T-cell (primary cell): Measurements from ENCODE around the gene POU4F1. TPM values are rescaled to one million over a fixed set of nuclear protein-coding genes. Genes with fewer than 3 reads are reported as not detected.

ENCODE experiments used
- ATAC-seq, 4 experiments: fragments of 200-7000 bp in 3 of 4; fragments of 150-1000 bp in 1 of 4; cut with Tn5 transposase; replicated peaks in 1 of 4; 1 replicate in 3 of 4; 2 replicates in 1 of 4; pipeline ENCODE4 v1.10.0; 2021; ENCODE audit warnings: moderate library complexity in 3 of 4, mild to moderate bottlenecking in 2 of 4, moderate number of reproducible peaks in 1 of 4
- CTCF ChIA-PET, 2 donors: fragments of 300-600 bp; sonication (Branson Sonifier 250); formaldehyde crosslinking; loops; one replicate each; lab custom pipeline; 2022; ENCODE audit warnings: antibody characterized with exemption in 2 of 2; lab: Charles Lee
- POLR2A ChIA-PET, 2 donors: fragments of 300-600 bp; sonication (Branson Sonifier 250); formaldehyde crosslinking; loops; one replicate each; lab custom pipeline; 2022; ENCODE audit warnings: antibody characterized with exemption in 2 of 2; lab: Charles Lee
- DNase-seq, 35 experiments: peaks; one replicate each; pipeline versions ENCODE4 v3.0.0 to v3.0.0-alpha.2; 2013 to 2023
- H3K27ac ChIP-seq: one replicate; pipeline ENCODE4 v1.5.1; 2013; ENCODE audit warnings: low read length
- H3K27me3 ChIP-seq, 2 experiments: replicated peaks in 1 of 2; 1 replicate in 1 of 2; 2 replicates in 1 of 2; pipeline versions ENCODE4 v1.6.1 to v1.7.0; 2013; ENCODE audit warnings: low read length in 1 of 2, mixed read lengths in 1 of 2; ENCODE audit not compliant: control insufficient read depth in 2 of 2, insufficient read depth in 2 of 2; ENCODE audit errors: extremely low read depth in 1 of 2
- H3K36me3 ChIP-seq, 2 donors: 1 replicate in 1 of 2; 2 replicates in 1 of 2; pipeline versions ENCODE4 v1.6.1 to v1.7.0; 2013; ENCODE audit warnings: low read length in 1 of 2; ENCODE audit not compliant: control insufficient read depth in 2 of 2, insufficient read depth in 1 of 2; ENCODE audit errors: extremely low read depth in 1 of 2
- H3K4me1 ChIP-seq, 2 experiments: 1 replicate in 1 of 2; 2 replicates in 1 of 2; pipeline versions ENCODE4 v1.6.1 to v1.7.0; 2013; ENCODE audit warnings: low read length in 2 of 2, mixed read lengths in 1 of 2; ENCODE audit not compliant: insufficient read depth in 2 of 2, control insufficient read depth in 1 of 2; ENCODE audit errors: extremely low read depth in 1 of 2
- H3K4me3 ChIP-seq, 2 donors: 1 replicate in 1 of 2; 2 replicates in 1 of 2; pipeline versions ENCODE4 v1.5.1 to v1.7.0; 2013; ENCODE audit warnings: mild to moderate bottlenecking in 2 of 2, low read length in 1 of 2, moderate library complexity in 1 of 2; ENCODE audit not compliant: control insufficient read depth in 1 of 2; ENCODE audit errors: extremely low read depth in 1 of 2
- H3K9me3 ChIP-seq: 2 replicates; pipeline ENCODE4 v1.7.0; 2013
- H3K27ac Mint-ChIP-seq, 2 donors: one replicate each; pipeline ENCODE4 v1.8.0; 2020 to 2021; ENCODE audit warnings: mild to moderate bottlenecking in 2 of 2, mixed read lengths in 2 of 2
- H3K27me3 Mint-ChIP-seq, 2 donors: one replicate each; pipeline ENCODE4 v1.8.0; 2021 to 2022; ENCODE audit warnings: mixed read lengths in 2 of 2
- H3K36me3 Mint-ChIP-seq: one replicate; pipeline ENCODE4 v1.8.0; 2021; ENCODE audit warnings: mixed read lengths
- H3K4me1 Mint-ChIP-seq, 3 donors: one replicate each; pipeline ENCODE4 v1.8.0; 2020 to 2022; ENCODE audit warnings: mixed read lengths in 3 of 3, mild to moderate bottlenecking in 1 of 3
- H3K4me3 Mint-ChIP-seq, 3 donors: one replicate each; pipeline ENCODE4 v1.8.0; 2020 to 2022; ENCODE audit warnings: mild to moderate bottlenecking in 3 of 3, mixed read lengths in 3 of 3, moderate library complexity in 3 of 3
- H3K9me3 Mint-ChIP-seq, 3 donors: one replicate each; pipeline ENCODE4 v1.8.0; 2020 to 2022; ENCODE audit warnings: mixed read lengths in 3 of 3
- WGBS: methylation state at CpG from one replicate; pipeline ENCODE4 v1.1.5; 2013; ENCODE audit warnings: missing lambda C conversion rate; ENCODE audit not compliant: insufficient coverage; 5-methylcytosine and 5-hydroxymethylcytosine counted together
- total RNA-seq, 35 experiments: library from RNA in 6 of 35; stranded (reverse) in 6 of 35; fragments of 120-200 nt in 1 of 35; gene quantifications; one replicate each; pipeline versions ENCODE4 v1.2.1 to v1.2.4 and lab custom pipeline; 2013 to 2026

POU4F1 gene
- total RNA-seq, 5 donors from 2014 or later (not counting 1 experiment from before 2014, with no cell fraction given), result 0.07 to 0.13 (median 0.10) TPM; not detected in 1

DNA sequence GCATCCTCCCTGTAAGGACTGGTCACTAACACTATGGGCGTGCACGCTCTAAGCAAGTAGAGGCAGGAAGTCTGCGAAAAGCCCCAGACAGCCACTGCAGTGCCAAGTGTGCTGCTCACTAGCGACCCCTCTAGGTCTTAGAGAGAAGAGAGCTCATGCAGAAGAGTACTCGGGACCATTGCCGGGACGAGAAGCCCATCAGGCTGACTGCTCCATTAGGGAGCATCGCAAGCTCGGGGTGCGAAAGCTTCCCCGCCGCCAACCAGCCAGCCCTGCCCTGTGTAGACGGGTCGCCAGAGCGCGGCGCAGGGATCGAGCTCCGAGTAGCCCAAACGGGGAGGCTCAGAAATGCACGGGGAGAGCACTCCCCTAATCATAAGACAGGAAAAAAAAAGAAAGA is 16.6 kb downstream of the POU4F1 start:
- peaks cover 63 to 69% of the 10 kb centered on the region in 2 donors for H3K27me3 Mint-ChIP-seq
- DNase-seq (no peak), ATAC-seq (no peak)
- Histone ChIP-seq H3K27me3 (peaks cover 14 to 19% of the 10 kb centered on the region in 2 experiments), H3K9me3 (no peaks in the 10 kb centered on the region), H3K27ac (no peak overlapping the region), H3K4me1 (peaks cover 0 to 3% of the 10 kb centered on the region in 2 experiments), H3K36me3 (no peaks in the 10 kb centered on the region), H3K4me3 (no peak overlapping the region)
- H3K4me3 Mint-ChIP-seq, result peak overlapping the region in 2 of 3 donors; percentile 3 to 49
- CTCF ChIA-PET, result no interaction called here
- H3K4me1 Mint-ChIP-seq, result peaks cover 4 to 8% (median 7%) of the 10 kb centered on the region in 3 donors
- POLR2A ChIA-PET, result no interaction called here
- H3K27ac Mint-ChIP-seq, result no peak overlapping the region
- 34% methylated on average over 10 of the region's 21 CpGs for WGBS
- no peaks in the 10 kb centered on the region for H3K36me3 Mint-ChIP-seq
- H3K9me3 Mint-ChIP-seq, result peaks cover 4 to 7% (median 5%) of the 10 kb centered on the region in 3 donors

DNA sequence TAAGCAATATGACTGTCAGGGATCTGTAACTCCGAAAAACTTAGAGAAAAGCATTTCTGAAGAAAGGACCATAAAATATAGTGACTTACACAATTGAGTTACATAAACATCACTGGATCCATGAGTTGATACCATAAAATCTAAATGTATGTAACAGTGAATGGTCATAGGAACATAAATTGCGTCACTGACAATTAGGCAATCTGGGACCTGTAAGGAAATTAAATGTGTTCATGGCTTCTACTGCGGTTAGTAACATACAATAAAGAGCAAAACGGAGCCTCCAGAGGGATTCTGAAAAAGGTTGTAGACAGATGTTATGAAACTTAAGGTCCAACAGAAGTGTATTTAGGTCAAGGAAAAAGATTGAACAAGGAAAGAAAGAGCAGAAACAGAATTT is 27.1 kb downstream of the POU4F1 start:
- ATAC-seq, result no peak
- 92% methylated on average over 3 of the region's 4 CpGs for WGBS
- Mint-ChIP-seq H3K4me1 (no peaks in the 10 kb centered on the region), H3K36me3 (no peaks in the 10 kb centered on the region), H3K27me3 (peaks cover 31 to 43% of the 10 kb centered on the region in 2 donors), H3K4me3 (no peak overlapping the region), H3K9me3 (peaks cover 0 to 6% (median 4%) of the 10 kb centered on the region in 3 donors), H3K27ac (no peak overlapping the region)
- DNase-seq, result no peak
- ChIA-PET POLR2A (no interaction called here), CTCF (no interaction called here)
- Histone ChIP-seq H3K27ac (no peak overlapping the region), H3K9me3 (no peaks in the 10 kb centered on the region), H3K36me3 (no peaks in the 10 kb centered on the region), H3K4me3 (no peak overlapping the region), H3K27me3 (peaks cover 0 to 6% of the 10 kb centered on the region in 2 experiments), H3K4me1 (no peaks in the 10 kb centered on the region)

DNA sequence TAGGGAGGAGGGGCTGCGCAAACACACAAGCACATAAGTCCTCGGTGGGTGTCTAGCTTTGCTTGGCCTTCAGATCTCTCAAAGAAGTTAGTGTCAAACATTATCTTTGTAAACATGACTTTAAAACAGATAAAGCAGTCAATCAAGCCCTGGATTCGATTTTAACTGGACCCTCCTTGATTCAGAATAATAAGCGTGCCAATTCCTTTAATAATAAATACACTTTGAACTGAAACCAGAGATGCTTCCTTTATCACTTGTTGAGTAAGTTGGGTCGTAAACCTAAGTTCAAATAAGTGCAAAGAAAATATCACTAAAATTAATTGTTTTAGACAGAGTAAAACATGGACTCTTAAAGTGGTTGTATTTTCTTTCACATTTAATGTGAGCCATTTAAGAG is 30.9 kb downstream of the POU4F1 start:
- Mint-ChIP-seq H3K4me1 (no peaks in the 10 kb centered on the region), H3K9me3 (peaks cover 0 to 6% (median 4%) of the 10 kb centered on the region in 3 donors), H3K27me3 (peaks cover 20 to 21% of the 10 kb centered on the region in 2 donors), H3K4me3 (no peak overlapping the region), H3K27ac (no peak overlapping the region), H3K36me3 (no peaks in the 10 kb centered on the region)
- Histone ChIP-seq H3K27me3 (no peaks in the 10 kb centered on the region), H3K4me1 (no peaks in the 10 kb centered on the region), H3K27ac (no peak overlapping the region), H3K9me3 (no peaks in the 10 kb centered on the region), H3K4me3 (no peak overlapping the region), H3K36me3 (no peaks in the 10 kb centered on the region)
- ChIA-PET POLR2A (no interaction called here), CTCF (no interaction called here)
- DNase-seq (no peak), ATAC-seq (no peak)
- WGBS, result no CpG with 5 or more reads among the region's 5 CpGs

DNA sequence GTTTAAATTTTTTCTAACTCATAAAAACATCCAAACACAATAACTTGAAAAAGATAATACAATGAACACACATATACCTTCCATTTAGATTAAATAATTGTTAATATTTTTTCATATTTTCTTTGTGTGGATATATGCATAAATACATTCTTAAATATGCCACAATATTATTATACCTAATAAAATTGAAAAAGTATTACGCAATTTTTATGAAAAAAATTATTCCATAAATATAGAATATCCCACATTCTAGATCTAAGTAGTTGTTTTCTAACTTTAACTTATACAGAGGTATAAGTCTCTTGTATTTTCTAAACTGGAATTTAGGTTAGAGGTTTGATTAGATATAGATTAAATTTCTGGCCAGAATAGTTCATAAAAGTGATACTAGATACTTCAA is 34.3 kb downstream of the POU4F1 start:
- CTCF ChIA-PET, result no interaction called here
- Mint-ChIP-seq H3K27ac (no peak overlapping the region), H3K4me3 (no peak overlapping the region), H3K4me1 (no peaks in the 10 kb centered on the region), H3K27me3 (peaks cover 13 to 18% of the 10 kb centered on the region in 2 donors), H3K9me3 (no peaks in the 10 kb centered on the region), H3K36me3 (no peaks in the 10 kb centered on the region)
- Histone ChIP-seq H3K4me1 (no peaks in the 10 kb centered on the region), H3K27ac (no peak overlapping the region), H3K9me3 (no peaks in the 10 kb centered on the region), H3K36me3 (no peaks in the 10 kb centered on the region), H3K27me3 (no peaks in the 10 kb centered on the region), H3K4me3 (no peak overlapping the region)
- no peak for ATAC-seq
- POLR2A ChIA-PET, result interaction anchor here in 1 of 2 donors (0.7 kb wide), 1 partner anchor 41 kb away, joined by 5 read pairs; no protein-coding TSS in a partner anchor
- DNase-seq, result no peak
- no CpG with 5 or more reads among the region's 1 CpG for WGBS

DNA sequence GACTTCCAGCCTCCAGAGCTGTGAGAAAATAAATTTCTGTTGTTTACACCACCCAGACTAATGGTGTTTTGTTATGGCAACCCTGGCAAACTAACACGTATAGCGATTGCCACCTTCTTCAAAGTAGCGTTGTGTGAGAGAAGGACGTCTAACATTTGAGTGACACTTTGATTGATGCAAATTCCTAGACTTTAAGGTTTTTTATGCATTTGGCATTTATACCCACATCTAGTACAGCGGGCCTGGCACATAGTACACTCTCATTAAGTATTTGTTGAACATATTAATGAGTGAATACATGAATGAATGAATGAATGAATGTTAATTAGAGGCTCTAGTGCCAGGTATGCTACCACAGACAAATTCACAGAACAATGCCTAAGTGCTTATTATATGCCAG is 36.7 kb downstream of the POU4F1 start:
- no peaks in the 10 kb centered on the region for H3K27me3 ChIP-seq
- Mint-ChIP-seq H3K4me3 (no peak overlapping the region), H3K4me1 (no peaks in the 10 kb centered on the region), H3K27me3 (peaks cover 16 to 26% of the 10 kb centered on the region in 2 donors), H3K36me3 (no peaks in the 10 kb centered on the region), H3K27ac (no peak overlapping the region), H3K9me3 (no peaks in the 10 kb centered on the region)
- no peak overlapping the region for H3K4me3 ChIP-seq
- no peaks in the 10 kb centered on the region for H3K9me3 ChIP-seq
- H3K4me1 ChIP-seq, result no peaks in the 10 kb centered on the region
- no CpG with 5 or more reads among the region's 5 CpGs for WGBS
- no peak overlapping the region for H3K27ac ChIP-seq
- no peak for DNase-seq
- CTCF ChIA-PET, result no interaction called here
- POLR2A ChIA-PET, result no interaction called here
- no peak for ATAC-seq
- H3K36me3 ChIP-seq, result no peaks in the 10 kb centered on the region

DNA sequence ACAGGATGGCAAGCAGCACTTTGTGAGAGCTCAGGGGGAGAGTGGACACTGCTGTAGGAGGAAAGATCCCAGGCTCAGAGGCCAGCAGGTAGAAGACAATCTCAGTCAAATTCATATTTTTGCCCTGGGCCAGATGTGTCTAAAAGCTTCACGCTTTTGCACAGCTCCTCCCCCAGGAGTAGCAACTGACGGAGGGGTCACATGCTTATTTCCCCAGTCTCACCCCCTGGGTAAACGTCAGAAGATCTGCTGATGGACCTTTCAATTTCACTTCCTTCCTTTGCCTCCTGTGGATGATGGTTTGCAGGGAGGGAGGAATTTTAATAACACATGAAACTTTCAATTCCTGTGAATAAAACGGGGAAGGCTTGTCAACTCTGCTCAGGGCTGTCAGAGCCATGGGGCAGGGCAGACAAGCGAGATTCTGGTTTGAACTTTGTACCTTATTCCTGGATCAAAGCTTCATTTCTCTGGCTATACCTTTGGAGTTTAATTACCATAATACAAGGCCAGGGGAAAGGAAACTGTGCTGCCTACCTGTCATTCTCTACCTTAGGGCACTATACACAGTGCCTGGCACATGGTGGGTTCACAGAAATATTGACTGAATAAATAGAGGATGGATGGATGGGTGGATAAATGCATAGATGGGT is 41.0 kb downstream of the POU4F1 start:
- Mint-ChIP-seq H3K27me3 (peaks cover 22 to 50% of the 10 kb centered on the region in 2 donors), H3K4me3 (no peak overlapping the region), H3K27ac (no peak overlapping the region), H3K4me1 (no peaks in the 10 kb centered on the region), H3K9me3 (no peaks in the 10 kb centered on the region), H3K36me3 (no peaks in the 10 kb centered on the region)
- ATAC-seq (no peak), DNase-seq (no peak)
- no peaks in the 10 kb centered on the region for H3K36me3 ChIP-seq
- no peaks in the 10 kb centered on the region for H3K27me3 ChIP-seq
- no peak overlapping the region for H3K4me3 ChIP-seq
- WGBS, result no CpG with 5 or more reads among the region's 5 CpGs
- no peaks in the 10 kb centered on the region for H3K4me1 ChIP-seq
- no peak overlapping the region for H3K27ac ChIP-seq
- no peaks in the 10 kb centered on the region for H3K9me3 ChIP-seq
- ChIA-PET POLR2A (no interaction called here), CTCF (no interaction called here)
